Ammon's horn (tissue), 1 donor: ENCODE results near the gene CDH10.

Experiments
- DNase-seq: peaks from one replicate; pipeline ENCODE4 v3.0.0-alpha.2; 2016; ENCODE audit warnings: low spot score

CDH10 gene

GRCh38 chr5:24480952-24481351 lies 163.8 kb downstream of the CDH10 start:
- no peak for DNase-seq

GRCh38 chr5:24477958-24478357 lies 166.8 kb downstream of the CDH10 start:
- no peak for DNase-seq

- no peak for DNase-seq
Measured at GRCh38 chr5:24475101-24475500, 169.7 kb downstream of the CDH10 start.

GRCh38 chr5:24474685-24475084 lies 170.1 kb downstream of the CDH10 start:
- DNase-seq = no peak

- no peak for DNase-seq
Measured at GRCh38 chr5:24472518-24472917, 172.3 kb downstream of the CDH10 start.

GRCh38 chr5:24444414-24444813 lies 200.4 kb downstream of the CDH10 start:
- no peak for DNase-seq

- DNase-seq = no peak
Measured at GRCh38 chr5:24439465-24439864, 205.3 kb downstream of the CDH10 start.
